OCI-LY7 (cell line): Measurements from ENCODE around the gene SRRM2.

Experiments
- EZH2phosphoT487 ChIP-seq: fragments of 200-600 bp; sonication (generic); IDR thresholded peaks from 2 replicates; pipeline ENCODE4 v1.6.1; 2018; ENCODE audit warnings: low read depth, borderline replicate concordance, mild to moderate bottlenecking, mixed run types, antibody characterized with exemption, low read length, moderate library complexity, mixed read lengths
- TF ChIP-seq, protein P1 (sequence below): fragments of 200-600 bp; sonication (generic); conservative IDR thresholded peaks from 2 replicates; pipeline ENCODE4 v1.5.1; 2014; ENCODE audit warnings: mild to moderate bottlenecking, antibody characterized with exemption, low read length, moderate library complexity, mixed read lengths

DNA sequence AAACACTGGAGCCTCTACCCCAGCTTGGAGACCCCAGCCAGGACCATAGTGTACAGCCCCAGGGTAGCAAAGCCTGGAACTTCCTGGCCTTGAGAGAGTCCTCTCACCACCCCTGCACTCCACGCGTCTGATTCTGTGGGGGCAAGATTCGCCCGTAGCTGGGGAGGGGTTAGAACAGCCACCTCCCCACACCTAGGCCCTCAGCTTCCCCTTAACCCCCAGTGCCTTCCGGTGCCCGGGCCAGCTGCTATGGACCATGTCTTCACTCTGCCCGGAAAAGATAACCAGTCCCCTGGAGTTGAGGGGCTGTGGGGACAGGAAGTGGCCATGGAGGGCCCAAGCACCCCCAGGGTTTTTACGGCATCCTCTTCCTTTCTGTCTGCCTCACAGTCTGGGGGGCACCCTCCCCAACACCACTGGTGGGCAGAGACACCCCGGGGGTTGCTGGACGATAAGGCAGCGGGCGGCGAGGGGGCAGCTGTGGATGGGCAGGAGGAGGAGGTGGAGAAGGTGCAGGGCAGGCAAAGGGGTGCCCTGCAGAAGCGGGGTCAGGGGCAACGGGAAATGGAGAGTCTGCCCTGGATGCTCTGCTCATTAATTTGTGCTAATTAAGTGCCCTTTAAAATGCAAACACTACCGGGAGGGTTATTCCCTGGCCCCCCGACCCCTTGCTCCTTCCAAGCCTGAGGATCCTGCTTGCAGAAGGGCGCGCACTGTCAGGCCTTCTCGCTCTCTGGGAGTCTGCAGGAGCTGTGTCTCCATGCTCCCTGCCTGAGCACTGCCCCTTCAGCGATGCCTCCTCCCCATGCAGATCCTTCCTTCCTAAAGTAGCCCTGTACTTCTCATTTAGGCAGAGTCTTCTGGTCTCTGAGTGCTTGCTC is 34.8 kb upstream of the SRRM2 start:
- TF ChIP-seq, protein P1, sequence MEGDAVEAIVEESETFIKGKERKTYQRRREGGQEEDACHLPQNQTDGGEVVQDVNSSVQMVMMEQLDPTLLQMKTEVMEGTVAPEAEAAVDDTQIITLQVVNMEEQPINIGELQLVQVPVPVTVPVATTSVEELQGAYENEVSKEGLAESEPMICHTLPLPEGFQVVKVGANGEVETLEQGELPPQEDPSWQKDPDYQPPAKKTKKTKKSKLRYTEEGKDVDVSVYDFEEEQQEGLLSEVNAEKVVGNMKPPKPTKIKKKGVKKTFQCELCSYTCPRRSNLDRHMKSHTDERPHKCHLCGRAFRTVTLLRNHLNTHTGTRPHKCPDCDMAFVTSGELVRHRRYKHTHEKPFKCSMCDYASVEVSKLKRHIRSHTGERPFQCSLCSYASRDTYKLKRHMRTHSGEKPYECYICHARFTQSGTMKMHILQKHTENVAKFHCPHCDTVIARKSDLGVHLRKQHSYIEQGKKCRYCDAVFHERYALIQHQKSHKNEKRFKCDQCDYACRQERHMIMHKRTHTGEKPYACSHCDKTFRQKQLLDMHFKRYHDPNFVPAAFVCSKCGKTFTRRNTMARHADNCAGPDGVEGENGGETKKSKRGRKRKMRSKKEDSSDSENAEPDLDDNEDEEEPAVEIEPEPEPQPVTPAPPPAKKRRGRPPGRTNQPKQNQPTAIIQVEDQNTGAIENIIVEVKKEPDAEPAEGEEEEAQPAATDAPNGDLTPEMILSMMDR, result no peak
- TF ChIP-seq EZH2phosphoT487, result no peak
